MM.1S (cell line): ENCODE results near the gene DDX20.

Experiments used
- CTCF ChIP-seq: fragments of 300-600 bp; sonication (generic); IDR thresholded peaks from 2 replicates; pipeline ENCODE4 v1.5.1; 2016; ENCODE audit warnings: antibody characterized with exemption, low read length, mixed read lengths
- EZH2phosphoT487 ChIP-seq: fragments of 300-600 bp; sonication (generic); IDR thresholded peaks from 2 replicates; pipeline ENCODE4 v1.6.1; 2018; ENCODE audit warnings: antibody characterized with exemption, low read length

GRCh38 chr1:111778541-111779051 is 22.9 kb downstream of the DDX20 start:
- no peak for TF ChIP-seq CTCF
- TF ChIP-seq EZH2phosphoT487 = no peak
